Adrenal gland (tissue), 12 donors: Measurements from ENCODE around the gene VWF. TPM values are rescaled to one million over a fixed set of nuclear protein-coding genes. Genes with fewer than 3 reads are reported as not detected.

Source experiments
- DNase-seq, 7 donors: peaks; one replicate each; pipeline ENCODE4 v3.0.0-alpha.2; 2019 to 2020
- H3K27ac ChIP-seq, 5 donors: fragments of 200-600 bp; sonication (generic) in 4 of 5; 1 replicate in 3 of 5; 2 replicates in 2 of 5; pipeline versions ENCODE4 v1.5.1 to v1.8.0; 2016 to 2020; ENCODE audit warnings: mild to moderate bottlenecking in 1 of 5
- H3K27me3 ChIP-seq: fragments of 200-600 bp; 2 replicates; pipeline ENCODE4 v1.8.0; 2021
- H3K36me3 ChIP-seq, 2 donors: fragments of 200-600 bp; replicated peaks in 1 of 2; 1 replicate in 1 of 2; 2 replicates in 1 of 2; pipeline versions ENCODE4 v1.5.1 to v1.8.0; 2018 to 2022
- H3K4me1 ChIP-seq, 2 donors: fragments of 200-600 bp; replicated peaks in 1 of 2; 1 replicate in 1 of 2; 2 replicates in 1 of 2; pipeline versions ENCODE4 v1.5.1 to v1.8.0; 2018 to 2021
- H3K4me3 ChIP-seq, 4 donors: fragments of 200-600 bp; sonication (generic) in 3 of 4; one replicate each; pipeline ENCODE4 v1.5.1; 2016 to 2018
- H3K9me3 ChIP-seq, 3 donors: fragments of 200-600 bp; sonication (generic) in 1 of 3; replicated peaks in 1 of 3; 1 replicate in 2 of 3; 2 replicates in 1 of 3; pipeline versions ENCODE4 v1.5.1 to v1.8.0; 2016 to 2021
- CTCF ChIP-seq, 6 experiments: fragments of 450-650 bp in 4 of 6; fragments of 200-600 bp in 2 of 6; sonication (generic) in 1 of 6; IDR thresholded peaks; 1 replicate in 5 of 6; 2 replicates in 1 of 6; pipeline versions ENCODE4 v1.5.1 to v1.8.0; 2016 to 2021; ENCODE audit warnings: antibody characterized with exemption in 6 of 6, mild to moderate bottlenecking in 2 of 6, moderate library complexity in 1 of 6
- POLR2A ChIP-seq, 2 donors: fragments of 450-650 bp; IDR thresholded peaks; one replicate each; pipeline ENCODE4 v1.6.1; 2017; ENCODE audit warnings: antibody characterized with exemption in 2 of 2, mild to moderate bottlenecking in 2 of 2, moderate library complexity in 1 of 2
- WGBS, 4 donors: extraction: QIAGEN DNeasy Blood & Tissue Kit in 2 of 4; methylation state at CpG; one replicate each; pipeline versions ENCODE4 v1.1.5 to v1.1.7; 2013 to 2017; 5-methylcytosine and 5-hydroxymethylcytosine counted together
- intact Hi-C, 2 donors: fragments of 100-400 bp; cut with DNase I; formaldehyde crosslinking; loops; one replicate each; pipeline versions ENCODE4 v1.14.1 to v1.15.0; 2022 to 2023
- polyA plus RNA-seq, 3 donors: library from polyadenylated mRNA; stranded (reverse); fragments of 200-250 nt in 2 of 3; fragments of 350-450 nt in 1 of 3; fragmentation: Illumina TruSeq in 1 of 3; extraction: RNeasy Lipid Tissue Mini Kit (QIAGEN cat#74804) in 1 of 3; gene quantifications; one replicate each; pipeline ENCODE4 v1.2.3, GENCODE V29; 2013 to 2014
- total RNA-seq, 9 donors: library from RNA; depleted of rRNA in 4 of 9; stranded (reverse); fragments of >200 nt in 4 of 9; fragments of 120-200 nt in 1 of 9; fragmentation: NEBNext Ultra II Directional in 1 of 9; extraction: Animal tissue kit (Norgen Biotek cat#: 25700) in 1 of 9; gene quantifications; one replicate each; pipeline versions ENCODE4 v1.1.0 to v1.2.4, GENCODE V29; 2013 to 2023
- donor health status: healthy with polysubstance abuse.
- donor health status: Bipolar disorder and iron deficiency.
- donor health status: DM: yes; HTN: yes; CAD: no.
- donor health status: DM: no; HTN: no; CAD: no.
- donor health status: DM: no; HTN: no; CAD: no.
- donor health status: DM: yes; HTN: yes; CAD: no.

Gene VWF
- total and polyA plus RNA-seq, 12 donors, result 2.0 to 60.1 (median 36.2) TPM

- Histone ChIP-seq H3K4me3 (no peak overlapping the region), H3K27me3 (no peaks in the 10 kb centered on the region), H3K27ac (no peak overlapping the region), H3K9me3 (no peaks in the 10 kb centered on the region), H3K4me1 (peaks cover 0 to 6% of the 10 kb centered on the region in 2 donors), H3K36me3 (no peaks in the 10 kb centered on the region)
- 94 to 95% (median 94%) methylated on average over 22 to 28 of the region's 28 CpGs for WGBS, 4 donors
- no peak for DNase-seq
- intact Hi-C loops, result no loop called here
- TF ChIP-seq CTCF (IDR thresholded peaks at IDR 0.05), result no peak
- no peak for TF ChIP-seq POLR2A (IDR thresholded peaks at IDR 0.05)
Measured at GRCh38 chr12:6076776-6077691, 47.4 kb downstream of the VWF start.

DNA sequence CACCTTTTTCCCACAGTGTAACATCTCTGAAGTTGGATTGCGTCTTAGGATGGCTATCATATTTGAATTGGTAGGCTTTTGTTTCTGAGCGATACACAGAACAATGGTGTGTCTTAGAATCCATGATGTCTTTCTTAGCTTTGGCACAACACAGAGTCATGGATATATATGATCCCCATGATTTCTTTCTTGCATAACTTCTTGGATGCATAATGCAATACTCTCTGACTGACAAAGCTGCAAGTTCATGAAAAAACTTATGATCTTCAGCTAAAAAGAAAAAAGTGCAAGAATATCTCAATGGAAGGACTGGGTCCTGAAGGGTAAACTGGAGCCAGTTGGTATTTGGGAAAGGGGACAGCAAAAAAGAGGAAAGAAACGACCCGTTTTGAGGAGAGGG lies 48.1 kb downstream of the VWF start:
- H3K27me3 ChIP-seq, result no peaks in the 10 kb centered on the region
- H3K27ac ChIP-seq, result no peak overlapping the region
- peaks cover 0 to 6% of the 10 kb centered on the region in 2 donors for H3K4me1 ChIP-seq
- H3K36me3 ChIP-seq, result no peaks in the 10 kb centered on the region
- H3K9me3 ChIP-seq, result no peaks in the 10 kb centered on the region
- H3K4me3 ChIP-seq, result no peak overlapping the region
- intact Hi-C loops, result no loop called here
- WGBS, 4 donors, result 67 to 80% (median 72%) methylated on average over 4 of the region's 4 CpGs
- TF ChIP-seq POLR2A (IDR thresholded peaks at IDR 0.05) (no peak), CTCF (IDR thresholded peaks at IDR 0.05) (no peak)
- DNase-seq, result no peak

DNA sequence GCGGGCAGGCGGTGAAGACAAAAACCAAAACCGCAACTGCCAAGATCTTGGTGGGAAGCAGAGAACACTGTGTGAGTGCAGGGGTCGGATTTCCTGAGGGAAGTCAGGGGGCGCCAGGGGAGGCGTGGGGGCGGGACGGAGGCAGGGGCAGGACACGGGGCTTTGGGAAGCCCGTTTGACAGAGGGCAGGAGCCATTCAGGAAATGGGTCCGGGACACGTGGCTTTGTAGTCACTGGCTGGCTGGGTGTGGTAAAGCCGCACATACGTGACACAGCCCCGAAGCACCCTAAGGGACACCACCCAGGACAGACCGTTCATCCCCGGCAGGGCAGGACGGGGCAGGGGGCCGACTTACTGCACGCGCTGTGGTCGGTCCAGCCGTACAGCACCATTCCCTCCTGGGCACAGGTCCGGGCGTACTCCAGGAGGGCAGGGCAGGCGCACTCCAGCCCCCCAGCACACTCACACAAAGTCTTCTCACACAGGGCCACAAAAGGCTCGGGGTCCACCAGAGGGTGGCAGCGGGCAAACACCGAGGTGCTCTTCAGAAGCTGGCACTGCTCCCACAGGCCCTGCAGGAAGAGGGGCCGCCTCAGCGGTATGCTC lies 49.4 kb downstream of the VWF start:
- peak in 4 of 7 donors; percentile 38 to 68 (median 55) for DNase-seq
- WGBS, 4 donors, result 37 to 55% (median 50%) methylated on average over 5 to 31 of the region's 31 CpGs
- no peaks in the 10 kb centered on the region for H3K27me3 ChIP-seq
- H3K27ac ChIP-seq, result peak overlapping the region in 2 of 5 donors; percentile 38 to 83
- intact Hi-C loops, result loop anchor here in 1 of 2 donors (5.0 kb wide), 1 partner anchor 102 kb away; no protein-coding TSS in a partner anchor
- TF ChIP-seq CTCF (IDR thresholded peaks at IDR 0.05), result no peak
- TF ChIP-seq POLR2A (IDR thresholded peaks at IDR 0.05), result peak in 1 of 2 donors; percentile 19
- H3K4me3 ChIP-seq, result peak overlapping the region in 1 of 4 donors; percentile 16
- H3K4me1 ChIP-seq, result peaks cover 0 to 6% of the 10 kb centered on the region in 2 donors
- no peaks in the 10 kb centered on the region for H3K36me3 ChIP-seq
- H3K9me3 ChIP-seq, result no peaks in the 10 kb centered on the region

DNA sequence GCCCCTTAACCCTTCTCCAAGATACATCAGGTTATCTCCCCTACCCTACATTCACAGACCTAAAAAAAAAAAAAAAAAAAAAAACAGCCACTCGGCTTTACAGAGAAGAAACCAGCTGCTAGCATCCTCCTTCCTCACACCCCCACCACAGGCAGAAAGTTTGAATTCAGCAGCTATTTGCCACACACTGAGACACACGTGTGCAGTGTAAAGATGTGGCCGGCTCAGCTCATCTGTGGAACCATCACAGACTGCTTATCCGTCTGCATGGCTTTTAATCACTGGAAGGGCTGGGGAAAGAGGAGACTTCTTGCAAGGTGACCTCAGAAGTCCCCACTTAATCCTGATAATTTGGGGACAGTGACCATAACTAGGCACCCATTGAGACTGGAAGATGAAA lies 50.0 kb downstream of the VWF start:
- H3K4me3 ChIP-seq, result peak overlapping the region in 1 of 4 donors; percentile 16
- H3K36me3 ChIP-seq, result no peaks in the 10 kb centered on the region

More for the DNA sequence above, 50.0 kb downstream of the VWF start:
- Histone ChIP-seq H3K4me1 (peaks cover 0 to 6% of the 10 kb centered on the region in 2 donors), H3K27me3 (no peaks in the 10 kb centered on the region), H3K9me3 (no peaks in the 10 kb centered on the region), H3K27ac (peak overlapping the region in 2 of 5 donors; percentile 26 to 83)
- intact Hi-C loops, result loop anchor here in 1 of 2 donors (5.0 kb wide), 1 partner anchor 103 kb away; no protein-coding TSS in a partner anchor
- 41 to 57% (median 45%) methylated on average over 4 of the region's 4 CpGs for WGBS, 4 donors
- TF ChIP-seq POLR2A (IDR thresholded peaks at IDR 0.05) (no peak), CTCF (IDR thresholded peaks at IDR 0.05) (no peak)
- no peak for DNase-seq
